ENCODE data around the gene SLC5A10.
A peak's percentile ranks its signal among the peaks of the same experiment; 100 is the strongest.
"Not testable (repeated sequence)": the region's sequence is repeated elsewhere in the genome, so short reads cannot be mapped to it uniquely, and the experiment has no call there.

SLC5A10 gene

GRCh38 chr17:18921912-18922451 is 30.0 kb upstream of the SLC5A10 start:
- Histone ChIP-seq H3K27ac (ENCODE audit: low read depth in 2 of 2, low read length in 2 of 2) (peak overlapping the region; percentile 27 to 53), H3K9me3 (ENCODE audit: control insufficient read depth in 2 of 2, low read length in 2 of 2) (no peaks in the 10 kb centered on the region), H3K36me3 (ENCODE audit: control insufficient read depth in 2 of 2, insufficient read depth in 2 of 2, low read length in 2 of 2) (peaks cover 10 to 14% of the 10 kb centered on the region in 2 donors), H3K4me3 (ENCODE audit: low read length in 2 of 2) (no peak overlapping the region), H3K9ac (ENCODE audit: low read depth in 1 of 2, low read length in 2 of 2) (no peak overlapping the region), H3K4me1 (ENCODE audit: control insufficient read depth in 2 of 2, insufficient read depth in 2 of 2, low read length in 2 of 2) (peaks cover 19 to 20% of the 10 kb centered on the region in 2 donors), H3K27me3 (ENCODE audit: control insufficient read depth in 2 of 2, insufficient read depth in 2 of 2, low read length in 2 of 2) (no peaks in the 10 kb centered on the region)

DNA sequence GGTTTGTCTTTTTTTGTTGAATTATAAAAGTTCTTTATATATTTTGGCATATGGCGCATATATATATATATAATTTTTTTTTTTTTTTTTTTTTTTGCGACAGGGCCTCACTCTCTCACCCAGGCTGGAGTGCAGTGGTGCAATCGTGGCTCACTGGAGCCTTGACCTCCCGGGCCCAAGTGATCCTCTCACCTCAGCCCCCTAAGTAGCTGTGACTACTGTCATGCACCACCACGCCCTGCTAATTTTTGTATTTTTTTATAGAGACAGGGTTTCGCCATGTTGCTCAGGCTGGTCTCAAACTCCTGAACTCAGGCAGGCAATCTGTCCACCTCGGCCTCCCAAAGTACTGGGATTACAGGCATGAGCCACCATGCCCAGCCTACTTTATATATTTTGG is 29.4 kb upstream of the SLC5A10 start:
- not testable (repeated sequence) for H3K9me3 ChIP-seq (ENCODE audit: control insufficient read depth in 2 of 2, low read length in 2 of 2); H3K27me3 ChIP-seq (ENCODE audit: control insufficient read depth in 2 of 2, insufficient read depth in 2 of 2, low read length in 2 of 2); H3K9ac ChIP-seq (ENCODE audit: low read depth in 1 of 2, low read length in 2 of 2); H3K27ac ChIP-seq (ENCODE audit: low read depth in 2 of 2, low read length in 2 of 2); H3K4me3 ChIP-seq (ENCODE audit: low read length in 2 of 2)
- H3K4me1 ChIP-seq (ENCODE audit: control insufficient read depth in 2 of 2, insufficient read depth in 2 of 2, low read length in 2 of 2) = peaks cover 19 to 20% of the 10 kb centered on the region in 2 donors
- H3K36me3 ChIP-seq (ENCODE audit: control insufficient read depth in 2 of 2, insufficient read depth in 2 of 2, low read length in 2 of 2) = peaks cover 10 to 17% of the 10 kb centered on the region in 2 donors

- no peaks in the 10 kb centered on the region for H3K9me3 ChIP-seq (ENCODE audit: control insufficient read depth in 2 of 2, low read length in 2 of 2)
Measured at GRCh38 chr17:18925187-18925586, 26.8 kb upstream of the SLC5A10 start.

DNA sequence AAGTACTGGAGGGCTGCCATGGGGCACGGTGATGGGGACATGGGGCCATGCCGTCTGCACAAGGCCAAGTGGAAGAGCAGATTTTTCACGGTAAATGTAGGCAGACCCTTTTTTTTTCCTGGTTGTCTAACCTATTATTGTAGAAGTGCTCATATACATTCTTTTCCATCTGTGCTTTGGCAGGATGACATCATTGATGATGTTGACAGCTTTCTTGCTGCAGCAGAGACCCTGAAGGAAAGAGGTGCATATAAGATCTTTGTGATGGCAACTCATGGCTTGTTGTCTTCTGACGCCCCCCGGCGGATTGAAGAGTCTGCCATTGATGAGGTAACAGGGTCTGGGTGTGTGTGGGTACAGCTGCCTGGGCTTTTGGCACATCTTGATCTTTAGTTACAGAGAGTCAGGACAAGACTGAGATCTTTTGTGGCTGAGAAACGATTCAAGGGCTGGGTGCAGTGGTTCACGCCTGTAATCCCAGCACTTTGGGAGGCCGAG is 23.3 kb upstream of the SLC5A10 start:
- no peak overlapping the region for H3K9ac ChIP-seq (ENCODE audit: low read depth in 1 of 2, low read length in 2 of 2)
- no peaks in the 10 kb centered on the region for H3K9me3 ChIP-seq (ENCODE audit: control insufficient read depth in 2 of 2, low read length in 2 of 2)
- H3K4me1 ChIP-seq (ENCODE audit: control insufficient read depth in 2 of 2, insufficient read depth in 2 of 2, low read length in 2 of 2) = no peaks in the 10 kb centered on the region
- H3K36me3 ChIP-seq (ENCODE audit: control insufficient read depth in 2 of 2, insufficient read depth in 2 of 2, low read length in 2 of 2) = peaks cover 28 to 30% of the 10 kb centered on the region in 2 donors
- H3K4me3 ChIP-seq (ENCODE audit: low read length in 2 of 2) = no peak overlapping the region
- no peaks in the 10 kb centered on the region for H3K27me3 ChIP-seq (ENCODE audit: control insufficient read depth in 2 of 2, insufficient read depth in 2 of 2, low read length in 2 of 2)
- H3K27ac ChIP-seq (ENCODE audit: low read depth in 2 of 2, low read length in 2 of 2) = no peak overlapping the region

More at GRCh38 chr17:18925187-18925586, 26.8 kb upstream of the SLC5A10 start:
- H3K4me1 ChIP-seq (ENCODE audit: control insufficient read depth in 2 of 2, insufficient read depth in 2 of 2, low read length in 2 of 2) = peaks cover 12 to 15% of the 10 kb centered on the region in 2 donors
- no peak overlapping the region for H3K27ac ChIP-seq (ENCODE audit: low read depth in 2 of 2, low read length in 2 of 2)
- peaks cover 16 to 18% of the 10 kb centered on the region in 2 donors for H3K36me3 ChIP-seq (ENCODE audit: control insufficient read depth in 2 of 2, insufficient read depth in 2 of 2, low read length in 2 of 2)
- H3K4me3 ChIP-seq (ENCODE audit: low read length in 2 of 2) = no peak overlapping the region
- H3K27me3 ChIP-seq (ENCODE audit: control insufficient read depth in 2 of 2, insufficient read depth in 2 of 2, low read length in 2 of 2) = no peaks in the 10 kb centered on the region
- H3K9ac ChIP-seq (ENCODE audit: low read depth in 1 of 2, low read length in 2 of 2) = no peak overlapping the region

GRCh38 chr17:18932360-18933055 is 19.5 kb upstream of the SLC5A10 start:
- no peaks in the 10 kb centered on the region for H3K4me1 ChIP-seq (ENCODE audit: control insufficient read depth in 2 of 2, insufficient read depth in 2 of 2, low read length in 2 of 2)

GRCh38 chr17:18933102-18934058 is 18.6 kb upstream of the SLC5A10 start:
- Histone ChIP-seq H3K27ac (ENCODE audit: low read depth in 2 of 2, low read length in 2 of 2) (no peak overlapping the region), H3K9me3 (ENCODE audit: control insufficient read depth in 2 of 2, low read length in 2 of 2) (no peaks in the 10 kb centered on the region), H3K27me3 (ENCODE audit: control insufficient read depth in 2 of 2, insufficient read depth in 2 of 2, low read length in 2 of 2) (no peaks in the 10 kb centered on the region), H3K4me3 (ENCODE audit: low read length in 2 of 2) (no peak overlapping the region), H3K9ac (ENCODE audit: low read depth in 1 of 2, low read length in 2 of 2) (no peak overlapping the region), H3K4me1 (ENCODE audit: control insufficient read depth in 2 of 2, insufficient read depth in 2 of 2, low read length in 2 of 2) (no peaks in the 10 kb centered on the region), H3K36me3 (ENCODE audit: control insufficient read depth in 2 of 2, insufficient read depth in 2 of 2, low read length in 2 of 2) (peaks cover 19 to 26% of the 10 kb centered on the region in 2 donors)

More at GRCh38 chr17:18932360-18933055, 19.5 kb upstream of the SLC5A10 start:
- Histone ChIP-seq H3K27ac (ENCODE audit: low read depth in 2 of 2, low read length in 2 of 2) (no peak overlapping the region), H3K27me3 (ENCODE audit: control insufficient read depth in 2 of 2, insufficient read depth in 2 of 2, low read length in 2 of 2) (no peaks in the 10 kb centered on the region), H3K36me3 (ENCODE audit: control insufficient read depth in 2 of 2, insufficient read depth in 2 of 2, low read length in 2 of 2) (peaks cover 19 to 26% of the 10 kb centered on the region in 2 donors), H3K9me3 (ENCODE audit: control insufficient read depth in 2 of 2, low read length in 2 of 2) (no peaks in the 10 kb centered on the region), H3K9ac (ENCODE audit: low read depth in 1 of 2, low read length in 2 of 2) (no peak overlapping the region), H3K4me3 (ENCODE audit: low read length in 2 of 2) (no peak overlapping the region)

DNA sequence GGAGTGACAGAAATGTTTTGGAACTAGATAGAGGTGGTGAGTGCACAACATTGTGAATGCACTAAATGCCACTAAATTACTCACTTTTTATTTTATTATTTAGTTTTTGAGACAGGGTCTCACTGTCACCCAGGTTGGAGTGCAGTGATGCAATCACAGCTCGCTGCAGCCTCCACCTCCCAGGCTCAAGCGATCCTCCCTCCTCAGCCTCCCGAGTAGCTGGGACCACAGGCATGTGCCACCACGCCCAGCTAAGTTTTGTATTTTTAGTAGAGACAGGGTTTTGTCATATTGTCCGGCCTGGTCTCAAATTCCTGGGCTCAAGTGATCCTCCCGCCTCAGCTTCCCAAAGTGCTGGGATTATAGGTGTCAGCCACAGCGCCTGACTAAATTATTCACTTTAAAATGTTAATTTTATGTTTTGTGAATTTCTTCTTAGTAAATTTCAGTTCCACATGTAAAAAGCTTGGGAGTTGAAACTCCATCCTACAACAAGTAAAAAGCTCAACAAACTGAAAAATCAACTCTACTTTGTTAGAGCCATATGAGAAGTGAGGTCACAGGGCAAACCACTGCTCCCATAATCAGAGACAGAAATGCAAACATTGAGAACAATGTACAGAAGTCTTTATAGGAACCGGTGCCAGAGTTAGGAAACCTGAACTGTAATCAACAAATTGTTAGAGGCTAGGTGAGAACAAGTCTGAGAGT is 13.8 kb upstream of the SLC5A10 start:
- peak overlapping the region in 1 of 2 donors; percentile 22 for H3K27ac ChIP-seq (ENCODE audit: low read depth in 2 of 2, low read length in 2 of 2)
- H3K27me3 ChIP-seq (ENCODE audit: control insufficient read depth in 2 of 2, insufficient read depth in 2 of 2, low read length in 2 of 2) = no peaks in the 10 kb centered on the region
- no peaks in the 10 kb centered on the region for H3K36me3 ChIP-seq (ENCODE audit: control insufficient read depth in 2 of 2, insufficient read depth in 2 of 2, low read length in 2 of 2)
- peaks cover 0 to 6% of the 10 kb centered on the region in 2 donors for H3K4me1 ChIP-seq (ENCODE audit: control insufficient read depth in 2 of 2, insufficient read depth in 2 of 2, low read length in 2 of 2)
- no peak overlapping the region for H3K4me3 ChIP-seq (ENCODE audit: low read length in 2 of 2)
- no peaks in the 10 kb centered on the region for H3K9me3 ChIP-seq (ENCODE audit: control insufficient read depth in 2 of 2, low read length in 2 of 2)
- H3K9ac ChIP-seq (ENCODE audit: low read depth in 1 of 2, low read length in 2 of 2) = no peak overlapping the region

DNA sequence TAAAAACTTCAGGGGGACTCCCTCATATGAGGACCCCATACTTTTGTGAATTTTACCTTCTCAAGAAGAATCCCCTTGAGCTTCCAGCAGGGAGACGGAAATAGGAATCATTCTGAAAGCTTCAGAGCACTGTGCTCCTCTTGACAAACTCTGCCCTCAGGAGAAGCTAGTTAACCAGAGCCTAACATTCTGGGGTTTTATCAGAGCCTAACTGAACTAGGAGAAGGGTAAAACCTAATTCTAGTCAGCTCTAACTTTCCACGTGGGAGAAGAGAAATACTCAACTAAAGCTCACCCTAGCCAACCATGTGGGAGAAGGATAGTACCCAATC is 13.3 kb upstream of the SLC5A10 start:
- no peaks in the 10 kb centered on the region for H3K36me3 ChIP-seq (ENCODE audit: control insufficient read depth in 2 of 2, insufficient read depth in 2 of 2, low read length in 2 of 2)
- no peak overlapping the region for H3K9ac ChIP-seq (ENCODE audit: low read depth in 1 of 2, low read length in 2 of 2)
- H3K27me3 ChIP-seq (ENCODE audit: control insufficient read depth in 2 of 2, insufficient read depth in 2 of 2, low read length in 2 of 2) = no peaks in the 10 kb centered on the region
- H3K4me1 ChIP-seq (ENCODE audit: control insufficient read depth in 2 of 2, insufficient read depth in 2 of 2, low read length in 2 of 2) = peaks cover 0 to 6% of the 10 kb centered on the region in 2 donors
- no peaks in the 10 kb centered on the region for H3K9me3 ChIP-seq (ENCODE audit: control insufficient read depth in 2 of 2, low read length in 2 of 2)
- peak overlapping the region in 1 of 2 donors; percentile 22 for H3K27ac ChIP-seq (ENCODE audit: low read depth in 2 of 2, low read length in 2 of 2)
- H3K4me3 ChIP-seq (ENCODE audit: low read length in 2 of 2) = no peak overlapping the region

- H3K9ac ChIP-seq (ENCODE audit: low read depth in 1 of 2, low read length in 2 of 2) = no peak overlapping the region
Measured at GRCh38 chr17:18944646-18945045, 7.3 kb upstream of the SLC5A10 start.

More at GRCh38 chr17:18944646-18945045, 7.3 kb upstream of the SLC5A10 start:
- H3K27me3 ChIP-seq (ENCODE audit: control insufficient read depth in 2 of 2, insufficient read depth in 2 of 2, low read length in 2 of 2) = no peaks in the 10 kb centered on the region
- no peaks in the 10 kb centered on the region for H3K36me3 ChIP-seq (ENCODE audit: control insufficient read depth in 2 of 2, insufficient read depth in 2 of 2, low read length in 2 of 2)
- no peaks in the 10 kb centered on the region for H3K4me1 ChIP-seq (ENCODE audit: control insufficient read depth in 2 of 2, insufficient read depth in 2 of 2, low read length in 2 of 2)
- H3K9me3 ChIP-seq (ENCODE audit: control insufficient read depth in 2 of 2, low read length in 2 of 2) = no peaks in the 10 kb centered on the region
- H3K4me3 ChIP-seq (ENCODE audit: low read length in 2 of 2) = no peak overlapping the region
- no peak overlapping the region for H3K27ac ChIP-seq (ENCODE audit: low read depth in 2 of 2, low read length in 2 of 2)
